HepG2 (cell line): ENCODE data around the gene THPO. TPM values are rescaled to one million over a fixed set of nuclear protein-coding genes. Genes with fewer than 3 reads are reported as not detected.
A peak's percentile ranks its signal among the peaks of the same experiment; 100 is the strongest.

Experiments
- ATAC-seq: fragments of 200-7000 bp; cut with Tn5 transposase; 3 replicates; pipeline ENCODE4 v1.9.1; 2020; ENCODE audit warnings: mild to moderate bottlenecking, moderate library complexity
- BruUV-seq: library from RNA; stranded (reverse); fragments of 400-500 nt; replicated peaks from 2 replicates; lab custom pipeline; 2021; lab: Mats Ljungman, UMichigan
- CTCF ChIA-PET: fragments of 300-600 bp; formaldehyde crosslinking; extraction: SDS; loops from one replicate; lab custom pipeline; 2021; ENCODE audit warnings: low total read pairs, inconsistent platforms, low intra/inter-chr PET ratio; lab: Yijun Ruan, JAX
- POLR2A ChIA-PET: fragments of 350-600 bp; sonication (Branson Sonifier 250); formaldehyde crosslinking; loops from one replicate; lab custom pipeline; 2020; ENCODE audit warnings: antibody characterized with exemption, inconsistent platforms; lab: Yijun Ruan, JAX
- DNase-seq: peaks from one replicate; pipeline ENCODE4 v3.0.0-alpha.2; 2015; ENCODE audit warnings: low spot score
- FAIRE-seq: peaks from 3 replicates; lab custom pipeline; 2011; peaks lifted over from hg19 to GRCh38; lab: Jason Lieb, UNC
- H2AFZ ChIP-seq: one replicate; pipeline ENCODE4 v1.6.1; 2011; ENCODE audit warnings: low read length, inconsistent platforms
- H3K27ac ChIP-seq: fragments of 300-600 bp; 3 replicates; pipeline ENCODE4 v1.8.0; 2011; ENCODE audit warnings: mixed run types, mild to moderate bottlenecking, mixed read lengths, low read length, inconsistent platforms; ENCODE audit not compliant: insufficient read depth; ENCODE audit errors: extremely low read length
- H3K27me3 ChIP-seq, 2 experiments: fragments of 200-600 bp in 1 of 2; 2 replicates in 1 of 2; 3 replicates in 1 of 2; pipeline versions ENCODE4 v1.6.0 to v1.8.0; 2011; ENCODE audit warnings: low read length in 2 of 2, mild to moderate bottlenecking in 2 of 2, moderate library complexity in 2 of 2, inconsistent platforms in 1 of 2; ENCODE audit not compliant: insufficient read depth in 2 of 2, control insufficient read depth in 1 of 2
- H3K36me3 ChIP-seq, 2 experiments: fragments of 200-600 bp in 1 of 2; replicated peaks in 1 of 2; 2 replicates in 1 of 2; 3 replicates in 1 of 2; pipeline versions ENCODE4 v1.5.1 to v1.8.0; 2011; ENCODE audit warnings: low read length in 2 of 2, inconsistent platforms in 1 of 2; ENCODE audit not compliant: insufficient read depth in 2 of 2, control insufficient read depth in 1 of 2
- H3K4me1 ChIP-seq: 2 replicates; pipeline ENCODE4 v1.5.1; 2012; ENCODE audit warnings: low read length, inconsistent platforms; ENCODE audit not compliant: insufficient read depth
- H3K4me2 ChIP-seq: 2 replicates; pipeline ENCODE4 v1.6.0; 2011; ENCODE audit warnings: low read depth, low read length, inconsistent platforms
- H3K4me3 ChIP-seq, 3 experiments: fragments of 200-600 bp in 1 of 3; sonication (generic), shearing (Covaris generic) in 1 of 3; replicated peaks in 1 of 3; 2 replicates each; pipeline ENCODE4 v1.5.1; 2011 to 2016; ENCODE audit warnings: low read length in 3 of 3, inconsistent platforms in 2 of 3, low read depth in 2 of 3, mild to moderate bottlenecking in 2 of 3, control low read depth in 1 of 3, mixed read lengths in 1 of 3; ENCODE audit not compliant: insufficient read depth in 1 of 3
- H3K79me2 ChIP-seq: one replicate; pipeline ENCODE4 v1.6.1; 2011; ENCODE audit warnings: low read length, inconsistent platforms; ENCODE audit not compliant: insufficient read depth
- H3K9ac ChIP-seq: 2 replicates; pipeline ENCODE4 v1.6.0; 2011; ENCODE audit warnings: mild to moderate bottlenecking, low read depth, low read length, inconsistent platforms; ENCODE audit not compliant: insufficient read depth
- H3K9me3 ChIP-seq: 2 replicates; pipeline ENCODE4 v1.5.1; 2012; ENCODE audit warnings: mild to moderate bottlenecking, low read length
- H4K20me1 ChIP-seq: 2 replicates; pipeline ENCODE4 v1.6.0; 2011; ENCODE audit warnings: inconsistent platforms, mild to moderate bottlenecking, low read length, moderate library complexity; ENCODE audit not compliant: insufficient read depth
- AGO2 ChIP-seq: fragments of 200-400 bp; formaldehyde crosslinking; optimal IDR thresholded peaks from 2 replicates; pipeline ENCODE3; 2017; ENCODE audit warnings: mild to moderate bottlenecking, low read depth, low read length, moderate library complexity
- MEIS2 ChIP-seq: sonication (generic); formaldehyde crosslinking; IDR thresholded peaks from 2 replicates; pipeline ENCODE4 v1.9.0; 2021; ENCODE audit warnings: mild to moderate bottlenecking, missing genetic modification reagents
- REL ChIP-seq: sonication (generic); formaldehyde crosslinking; conservative IDR thresholded peaks from 2 replicates; pipeline ENCODE4 v1.8.0; 2022; ENCODE audit warnings: mild to moderate bottlenecking, missing genetic modification reagents, moderate library complexity
- ZNF780A ChIP-seq: sonication (generic); formaldehyde crosslinking; IDR thresholded peaks from 2 replicates; pipeline ENCODE4 v1.8.0; 2022; ENCODE audit warnings: mild to moderate bottlenecking, missing genetic modification reagents, moderate library complexity
- WGBS: methylation state at CpG from one replicate; pipeline ENCODE4 v1.1.6; 2017; ENCODE audit warnings: low lambda C conversion rate; 5-methylcytosine and 5-hydroxymethylcytosine counted together
- in situ Hi-C: cut with HindIII; loops from 2 replicates; pipeline ENCODE4 v1.10.0; 2017; ENCODE audit warnings: low pct_unique_long_range_greater_than_20kb; ENCODE audit not compliant: extremely low pct_ligation_motif_present
- intact Hi-C: fragments of 100-400 bp; cut with micrococcal nuclease; formaldehyde crosslinking; loops from one replicate; pipeline ENCODE4 v1.10.0; 2022; ENCODE audit not compliant: unreplicated experiment
- polyA plus RNA-seq, 8 experiments: library from polyadenylated mRNA; depleted of rRNA in 3 of 8; stranded (reverse) in 7 of 8; unstranded in 1 of 8; fragments of >200 nt; fragmentation: Illumina TruSeq in 4 of 8; extraction: Trizol in 4 of 8; gene quantifications; 2 replicates each; pipeline versions ENCODE4 v1.2.1 to v1.2.3, GENCODE V29; 2011 to 2016; ENCODE audit warnings: low read depth in 4 of 8, missing spikeins in 1 of 8, mixed read lengths in 1 of 8; ENCODE audit not compliant: insufficient read depth in 1 of 8
- total RNA-seq, 5 experiments: library from RNA; depleted of rRNA; stranded (reverse); fragments of >200 nt; fragmentation: Illumina TruSeq; extraction: Trizol; gene quantifications; 2 replicates each; pipeline ENCODE4 v1.2.3, GENCODE V29; 2016; ENCODE audit warnings: low read depth in 1 of 5
- TF ChIP-seq, protein P1 (sequence below): IDR thresholded peaks from 2 replicates; pipeline ENCODE4 v1.6.1; 2016; ENCODE audit warnings: low read depth, missing genetic modification reagents, missing compliant biosample characterization

Gene THPO
- total and polyA plus RNA-seq, 2 of the 13 experiments (the other 11 are each of a cell fraction or from before 2014, with no cell fraction given), result 2.8 to 4.8 TPM

DNA sequence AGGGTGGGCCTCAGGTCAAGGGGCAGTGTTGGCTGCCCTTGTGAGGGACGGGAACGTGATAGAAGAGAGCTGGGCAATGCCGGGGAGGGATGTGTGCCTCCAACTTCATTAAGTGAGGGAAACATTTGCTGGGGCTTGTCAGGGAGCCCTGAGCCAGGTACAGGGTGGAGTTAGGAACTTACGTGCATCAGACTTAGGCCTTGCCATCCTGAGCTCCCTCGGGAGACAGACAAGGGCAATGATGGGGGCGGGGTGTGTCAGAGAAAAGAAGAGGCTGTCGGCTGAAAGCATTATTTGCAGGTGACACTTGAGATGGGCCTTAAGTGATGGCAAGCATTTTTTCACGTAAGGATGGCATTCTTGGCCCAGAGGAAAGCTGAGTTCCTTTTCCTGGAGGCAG lies 39.0 kb downstream of the THPO start (continued):
- TF ChIP-seq, protein P1, sequence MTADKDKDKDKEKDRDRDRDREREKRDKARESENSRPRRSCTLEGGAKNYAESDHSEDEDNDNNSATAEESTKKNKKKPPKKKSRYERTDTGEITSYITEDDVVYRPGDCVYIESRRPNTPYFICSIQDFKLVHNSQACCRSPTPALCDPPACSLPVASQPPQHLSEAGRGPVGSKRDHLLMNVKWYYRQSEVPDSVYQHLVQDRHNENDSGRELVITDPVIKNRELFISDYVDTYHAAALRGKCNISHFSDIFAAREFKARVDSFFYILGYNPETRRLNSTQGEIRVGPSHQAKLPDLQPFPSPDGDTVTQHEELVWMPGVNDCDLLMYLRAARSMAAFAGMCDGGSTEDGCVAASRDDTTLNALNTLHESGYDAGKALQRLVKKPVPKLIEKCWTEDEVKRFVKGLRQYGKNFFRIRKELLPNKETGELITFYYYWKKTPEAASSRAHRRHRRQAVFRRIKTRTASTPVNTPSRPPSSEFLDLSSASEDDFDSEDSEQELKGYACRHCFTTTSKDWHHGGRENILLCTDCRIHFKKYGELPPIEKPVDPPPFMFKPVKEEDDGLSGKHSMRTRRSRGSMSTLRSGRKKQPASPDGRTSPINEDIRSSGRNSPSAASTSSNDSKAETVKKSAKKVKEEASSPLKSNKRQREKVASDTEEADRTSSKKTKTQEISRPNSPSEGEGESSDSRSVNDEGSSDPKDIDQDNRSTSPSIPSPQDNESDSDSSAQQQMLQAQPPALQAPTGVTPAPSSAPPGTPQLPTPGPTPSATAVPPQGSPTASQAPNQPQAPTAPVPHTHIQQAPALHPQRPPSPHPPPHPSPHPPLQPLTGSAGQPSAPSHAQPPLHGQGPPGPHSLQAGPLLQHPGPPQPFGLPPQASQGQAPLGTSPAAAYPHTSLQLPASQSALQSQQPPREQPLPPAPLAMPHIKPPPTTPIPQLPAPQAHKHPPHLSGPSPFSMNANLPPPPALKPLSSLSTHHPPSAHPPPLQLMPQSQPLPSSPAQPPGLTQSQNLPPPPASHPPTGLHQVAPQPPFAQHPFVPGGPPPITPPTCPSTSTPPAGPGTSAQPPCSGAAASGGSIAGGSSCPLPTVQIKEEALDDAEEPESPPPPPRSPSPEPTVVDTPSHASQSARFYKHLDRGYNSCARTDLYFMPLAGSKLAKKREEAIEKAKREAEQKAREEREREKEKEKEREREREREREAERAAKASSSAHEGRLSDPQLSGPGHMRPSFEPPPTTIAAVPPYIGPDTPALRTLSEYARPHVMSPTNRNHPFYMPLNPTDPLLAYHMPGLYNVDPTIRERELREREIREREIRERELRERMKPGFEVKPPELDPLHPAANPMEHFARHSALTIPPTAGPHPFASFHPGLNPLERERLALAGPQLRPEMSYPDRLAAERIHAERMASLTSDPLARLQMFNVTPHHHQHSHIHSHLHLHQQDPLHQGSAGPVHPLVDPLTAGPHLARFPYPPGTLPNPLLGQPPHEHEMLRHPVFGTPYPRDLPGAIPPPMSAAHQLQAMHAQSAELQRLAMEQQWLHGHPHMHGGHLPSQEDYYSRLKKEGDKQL (CRISPR knock-in tag), result no peak
- TF ChIP-seq ZNF780A (CRISPR knock-in tag) (no peak), REL (CRISPR knock-in tag) (no peak)

DNA sequence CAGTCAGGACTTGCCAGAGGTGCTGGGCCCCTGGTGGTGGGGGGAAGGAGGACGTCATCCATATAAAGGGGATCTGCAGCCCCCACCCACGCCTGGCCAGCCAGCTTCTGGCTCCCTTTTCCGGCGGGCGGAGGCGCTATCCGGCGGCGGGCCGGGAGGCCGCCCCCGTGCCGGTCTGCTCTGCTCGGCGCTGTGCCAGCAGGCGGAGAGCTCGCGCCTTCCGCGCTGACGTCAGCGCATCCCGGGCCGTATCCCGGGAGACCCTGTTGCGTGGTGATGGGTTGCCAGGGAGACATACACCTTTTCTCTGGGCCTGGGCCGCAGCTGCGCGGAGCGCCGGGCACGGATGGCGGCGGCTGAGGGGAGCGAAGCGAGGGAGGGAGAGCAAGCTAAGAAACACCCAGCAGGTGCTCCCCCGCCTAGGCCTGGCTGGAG lies 39.5 kb downstream of the THPO start:
- POLR2A ChIA-PET, result interaction anchor here (1.5 kb wide), 1 partner anchor 24 kb away, joined by 3 read pairs; no protein-coding TSS in a partner anchor
- intact Hi-C loops, result no loop called here
- no peak overlapping the region for H3K9ac ChIP-seq

More for the DNA sequence above, 39.5 kb downstream of the THPO start:
- Histone ChIP-seq H3K27ac (no peak overlapping the region), H3K79me2 (peaks cover 14% of the 10 kb centered on the region), H3K27me3 (no peaks in the 10 kb centered on the region; a peak in 1 of 5 replicates), H3K36me3 (peaks cover 12 to 26% of the 10 kb centered on the region in 2 experiments; a peak in 4 of 5 replicates), H3K9me3 (no peaks in the 10 kb centered on the region), H4K20me1 (peaks cover 19% of the 10 kb centered on the region; the same call in 1 of the 2 replicates), H3K4me2 (no peak overlapping the region), H3K4me1 (peaks cover 18% of the 10 kb centered on the region), H3K4me3 (no peak overlapping the region), H2AFZ (no peak overlapping the region)
- DNase-seq, result no peak
- CTCF ChIA-PET, result no interaction called here
- in situ Hi-C loops, result no loop called here
- WGBS, result 94% methylated on average over 30 of the region's 37 CpGs
- no TSS peak for BruUV-seq
- no peak for ATAC-seq
- TF ChIP-seq AGO2 (peak; percentile 51), MEIS2 (no peak)
- FAIRE-seq, result no peak
